Smooth muscle cell (in vitro differentiated cells): ENCODE results near the gene LIMS2. TPM values are rescaled to one million over a fixed set of nuclear protein-coding genes. Genes with fewer than 3 reads are reported as not detected.
A peak's percentile ranks its signal among the peaks of the same experiment; 100 is the strongest.

Source experiments
- DNase-seq: peaks from one replicate; lab custom pipeline; 2025; ENCODE audit not compliant: unreplicated experiment; lab: John Stamatoyannopoulos, UW
- H2AFZ ChIP-seq: fragments of 200-600 bp; sonication (generic); 2 replicates; pipeline ENCODE4 v1.6.0; 2016; ENCODE audit warnings: antibody characterized with exemption, low read depth, mild to moderate bottlenecking
- H3F3A ChIP-seq: fragments of 200-600 bp; sonication (generic); 2 replicates; pipeline ENCODE4 v1.6.0; 2017; ENCODE audit warnings: antibody characterized with exemption, low read depth
- H3K27ac ChIP-seq: fragments of 200-600 bp; sonication (generic); 2 replicates; pipeline ENCODE4 v1.5.1; 2016; ENCODE audit warnings: low read depth, mild to moderate bottlenecking
- H3K27me3 ChIP-seq: fragments of 200-600 bp; sonication (generic); 2 replicates; pipeline ENCODE4 v1.6.1; 2016; ENCODE audit warnings: low read depth, mild to moderate bottlenecking
- H3K36me3 ChIP-seq: fragments of 200-600 bp; sonication (generic); 2 replicates; pipeline ENCODE4 v1.5.1; 2016; ENCODE audit warnings: low read depth
- H3K4me1 ChIP-seq: fragments of 200-600 bp; sonication (generic); 2 replicates; pipeline ENCODE4 v1.5.1; 2016; ENCODE audit warnings: low read depth
- H3K4me2 ChIP-seq: fragments of 200-600 bp; sonication (generic); 2 replicates; pipeline ENCODE4 v1.6.0; 2016; ENCODE audit warnings: mild to moderate bottlenecking
- H3K4me3 ChIP-seq: fragments of 200-600 bp; sonication (generic); 2 replicates; pipeline ENCODE4 v1.5.1; 2016; ENCODE audit warnings: mild to moderate bottlenecking
- H3K79me2 ChIP-seq: fragments of 200-600 bp; sonication (generic); 2 replicates; pipeline ENCODE4 v1.6.0; 2016; ENCODE audit warnings: low read depth, mild to moderate bottlenecking
- H3K9ac ChIP-seq: fragments of 200-600 bp; sonication (generic); 2 replicates; pipeline ENCODE4 v1.6.0; 2016; ENCODE audit warnings: low read depth
- H3K9me3 ChIP-seq: fragments of 200-600 bp; sonication (generic); replicated peaks from 2 replicates; pipeline ENCODE4 v1.5.1; 2016; ENCODE audit warnings: low read depth
- H4K20me1 ChIP-seq: fragments of 200-600 bp; sonication (generic); 2 replicates; pipeline ENCODE4 v1.6.0; 2016; ENCODE audit warnings: low read depth
- WGBS: methylation state at CpG from one replicate; pipeline ENCODE4 v1.1.7; 2016; ENCODE audit warnings: low lambda C conversion rate; 5-methylcytosine and 5-hydroxymethylcytosine counted together
- polyA plus RNA-seq: library from polyadenylated mRNA; unstranded; fragments of >200 nt; fragmentation: Nextera tagmentation; extraction: Ambion mirVana; gene quantifications from 2 replicates; pipeline ENCODE4 v1.2.1, GENCODE V29; 2016
- total RNA-seq: library from RNA; depleted of rRNA; stranded (reverse); fragments of >200 nt; gene quantifications from 2 replicates; pipeline ENCODE4 v1.2.3, GENCODE V29; 2014
- TF ChIP-seq, protein P1 (sequence below): fragments of 200-600 bp; sonication (generic); IDR thresholded peaks from 2 replicates; pipeline ENCODE4 v1.5.1; 2017; ENCODE audit warnings: borderline replicate concordance, mild to moderate bottlenecking, antibody characterized with exemption; ENCODE audit not compliant: insufficient read depth, poor library complexity, severe bottlenecking

The LIMS2 gene
- total and polyA plus RNA-seq, 2 experiments from 2014 or later, result 8.4 to 22.3 TPM

DNA sequence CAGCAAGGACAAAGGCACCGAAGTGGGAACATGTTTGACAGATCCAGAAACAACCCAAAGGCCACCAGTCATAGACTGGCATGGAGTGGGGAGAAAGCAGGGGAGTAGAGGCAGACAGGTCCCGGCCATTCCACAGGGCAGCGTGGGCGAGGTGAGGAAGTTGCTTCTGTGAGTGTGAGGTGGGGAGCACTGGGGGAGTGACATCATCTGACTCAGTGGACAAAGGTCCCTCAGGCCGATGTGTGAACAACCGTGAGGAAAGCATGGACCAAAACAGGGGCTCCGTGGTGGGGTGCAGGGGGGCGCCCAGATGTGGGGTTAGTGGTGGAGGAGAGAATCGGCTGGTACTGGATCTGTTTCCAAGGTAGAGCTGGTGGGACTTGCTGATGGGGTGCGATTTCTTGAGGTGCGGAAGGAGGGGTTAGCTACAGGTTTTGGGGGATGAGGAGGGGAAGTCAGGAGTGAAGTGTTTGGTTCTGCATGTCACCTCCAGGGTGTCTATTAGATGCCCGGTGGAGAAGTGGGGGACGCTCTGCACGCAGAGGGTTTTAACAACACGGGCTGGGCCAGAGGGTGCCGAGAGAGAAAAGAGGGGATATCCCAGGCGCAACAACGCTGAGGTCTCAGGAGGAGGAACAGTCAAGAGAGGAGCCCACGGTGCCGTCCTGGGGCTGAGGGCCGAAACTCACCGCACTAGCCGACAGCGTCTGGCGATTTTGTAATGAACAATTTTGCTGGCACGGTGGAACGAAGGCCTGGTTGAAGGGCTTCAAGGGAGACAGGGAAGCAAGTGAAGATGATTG, 23.4 kb upstream of the LIMS2 start:
- Histone ChIP-seq H4K20me1 (no peaks in the 10 kb centered on the region), H3K27me3 (no peaks in the 10 kb centered on the region), H3K79me2 (peaks cover 15% of the 10 kb centered on the region), H3K4me1 (peaks cover 18% of the 10 kb centered on the region), H3K4me2 (no peak overlapping the region), H3K27ac (no peak overlapping the region), H2AFZ (no peak overlapping the region), H3K4me3 (no peak overlapping the region), H3K9me3 (no peaks in the 10 kb centered on the region), H3K36me3 (no peaks in the 10 kb centered on the region), H3F3A (peaks cover 12% of the 10 kb centered on the region), H3K9ac (no peak overlapping the region)
- TF ChIP-seq, protein P1, sequence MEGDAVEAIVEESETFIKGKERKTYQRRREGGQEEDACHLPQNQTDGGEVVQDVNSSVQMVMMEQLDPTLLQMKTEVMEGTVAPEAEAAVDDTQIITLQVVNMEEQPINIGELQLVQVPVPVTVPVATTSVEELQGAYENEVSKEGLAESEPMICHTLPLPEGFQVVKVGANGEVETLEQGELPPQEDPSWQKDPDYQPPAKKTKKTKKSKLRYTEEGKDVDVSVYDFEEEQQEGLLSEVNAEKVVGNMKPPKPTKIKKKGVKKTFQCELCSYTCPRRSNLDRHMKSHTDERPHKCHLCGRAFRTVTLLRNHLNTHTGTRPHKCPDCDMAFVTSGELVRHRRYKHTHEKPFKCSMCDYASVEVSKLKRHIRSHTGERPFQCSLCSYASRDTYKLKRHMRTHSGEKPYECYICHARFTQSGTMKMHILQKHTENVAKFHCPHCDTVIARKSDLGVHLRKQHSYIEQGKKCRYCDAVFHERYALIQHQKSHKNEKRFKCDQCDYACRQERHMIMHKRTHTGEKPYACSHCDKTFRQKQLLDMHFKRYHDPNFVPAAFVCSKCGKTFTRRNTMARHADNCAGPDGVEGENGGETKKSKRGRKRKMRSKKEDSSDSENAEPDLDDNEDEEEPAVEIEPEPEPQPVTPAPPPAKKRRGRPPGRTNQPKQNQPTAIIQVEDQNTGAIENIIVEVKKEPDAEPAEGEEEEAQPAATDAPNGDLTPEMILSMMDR, result no peak
- no peak for DNase-seq
- 98% methylated on average over 27 of the region's 27 CpGs for WGBS

DNA sequence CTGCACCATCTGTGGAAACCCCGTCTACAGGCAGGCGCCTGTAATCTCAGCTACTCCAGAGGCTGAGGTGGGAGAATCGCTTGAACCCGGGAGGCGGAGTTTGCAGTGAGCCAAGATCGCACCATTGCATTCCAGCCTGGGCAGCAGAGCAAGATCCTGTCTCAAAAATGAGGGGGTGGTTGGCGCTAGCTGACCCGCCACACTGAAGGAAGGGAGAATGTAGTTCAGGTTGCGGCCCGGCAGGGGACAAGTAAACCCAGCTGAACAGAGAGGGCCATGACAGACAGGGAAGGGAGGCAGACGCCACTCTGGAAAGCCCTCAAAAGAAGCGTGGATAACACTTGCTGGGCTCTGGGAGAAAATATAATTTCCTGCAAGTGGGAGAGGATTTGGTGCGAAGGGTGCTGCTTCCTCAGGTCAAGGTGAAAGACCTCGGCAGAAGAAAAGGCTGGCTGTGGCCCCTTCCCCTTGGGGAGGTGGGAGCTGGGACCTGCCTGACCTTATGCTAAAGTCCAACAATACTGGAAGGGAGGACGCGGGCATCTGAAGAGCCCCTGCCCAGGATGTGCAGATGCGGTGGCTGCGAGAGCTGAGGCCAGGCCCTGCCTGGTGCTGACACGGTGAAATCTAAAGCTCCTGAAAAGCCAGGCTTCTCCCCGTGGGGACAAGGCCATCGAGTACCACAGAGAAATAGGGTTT, 22.3 kb upstream of the LIMS2 start:
- Histone ChIP-seq H3K4me3 (no peak overlapping the region), H2AFZ (no peak overlapping the region), H3K9me3 (no peaks in the 10 kb centered on the region), H3F3A (peaks cover 5% of the 10 kb centered on the region), H3K4me1 (peaks cover 11% of the 10 kb centered on the region), H4K20me1 (no peaks in the 10 kb centered on the region), H3K79me2 (peaks cover 4% of the 10 kb centered on the region), H3K27ac (no peak overlapping the region), H3K27me3 (no peaks in the 10 kb centered on the region), H3K4me2 (no peak overlapping the region), H3K9ac (no peak overlapping the region), H3K36me3 (no peaks in the 10 kb centered on the region)
- WGBS, result 95% methylated on average over 21 of the region's 21 CpGs
- TF ChIP-seq, protein P1, result no peak
- no peak for DNase-seq

DNA sequence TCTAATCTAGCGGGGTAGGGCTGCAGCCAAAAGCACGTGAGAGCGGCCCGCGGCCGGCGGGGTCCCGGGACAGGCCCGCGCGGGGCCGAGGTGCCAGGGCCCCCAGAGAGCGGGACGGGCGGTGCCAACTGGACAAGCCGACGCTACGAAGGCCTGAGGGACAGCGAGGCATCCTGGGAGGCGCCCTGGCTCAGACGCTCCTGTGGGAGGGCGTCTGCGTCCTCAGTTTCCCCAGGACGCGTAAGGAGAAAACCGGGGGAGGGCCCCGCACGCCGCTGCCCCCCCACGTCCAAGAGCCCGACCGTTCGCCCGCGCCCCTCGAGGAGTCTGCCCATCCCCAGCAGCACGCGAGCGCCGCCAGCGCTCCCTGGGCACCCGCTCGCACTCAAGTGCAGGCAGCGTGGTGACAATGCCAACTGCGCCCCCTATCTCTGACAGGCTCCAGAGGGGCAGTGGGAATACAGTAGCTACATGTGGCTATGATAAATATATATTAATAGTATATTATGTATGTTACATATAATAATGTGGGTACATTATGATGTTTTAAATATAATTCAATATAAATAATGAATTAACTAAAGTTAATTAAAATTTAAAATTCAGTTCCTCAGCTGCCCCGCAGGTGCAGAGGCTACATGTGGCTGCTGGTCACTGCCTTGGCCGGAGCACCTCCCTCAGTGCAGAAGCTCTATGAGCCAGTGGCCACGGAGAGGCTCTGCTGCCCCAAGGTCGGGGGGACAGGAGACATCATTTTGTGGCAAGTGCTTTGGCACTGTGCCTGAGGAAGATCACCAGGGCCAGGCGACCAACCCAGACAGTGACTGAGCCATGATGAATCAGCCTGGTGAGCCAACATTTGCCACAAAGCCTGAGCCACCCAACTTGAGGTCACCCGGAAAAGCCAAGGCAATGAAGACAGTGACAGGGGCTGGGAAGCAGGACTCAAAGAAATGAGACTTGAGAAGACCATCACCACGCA, 20.5 kb upstream of the LIMS2 start:
- no peak for DNase-seq
- Histone ChIP-seq H3K9me3 (peaks cover 1% of the 10 kb centered on the region), H3K4me3 (peak overlapping the region; percentile 42), H4K20me1 (no peaks in the 10 kb centered on the region), H3K27me3 (no peaks in the 10 kb centered on the region), H3K4me1 (peaks cover 3% of the 10 kb centered on the region), H3K9ac (no peak overlapping the region), H3F3A (no peaks in the 10 kb centered on the region), H3K79me2 (no peaks in the 10 kb centered on the region), H3K4me2 (peak overlapping the region; percentile 88), H3K36me3 (no peaks in the 10 kb centered on the region), H2AFZ (peak overlapping the region; percentile 69), H3K27ac (no peak overlapping the region)
- WGBS, result 41% methylated on average over 48 of the region's 52 CpGs
- TF ChIP-seq, protein P1, result peak; percentile 45
